ENCODE results near the gene SIRT3. TPM values are rescaled to one million over a fixed set of nuclear protein-coding genes. Genes with fewer than 3 reads are reported as not detected.

Gene SIRT3
- total RNA-seq, 1 experiment from 2014 or later = 13.9 TPM

- no peak overlapping the region for H3K27ac ChIP-seq (ENCODE audit: insufficient read length, low read depth, low read length)
- WGBS (ENCODE audit: extremely low coverage, insufficient read length, low lambda C conversion rate) = no CpG with 5 or more reads among the region's 24 CpGs
- Mint-ChIP-seq H3K9me3 (peaks cover 0 to 2% of the 10 kb centered on the region in 2 experiments; a peak in 1 of 5 replicates), H3K4me1 (peaks cover 26 to 32% of the 10 kb centered on the region in 2 experiments), H3K4me3 (no peak overlapping the region; a peak in 1 of 5 replicates), H3K27me3 (ENCODE audit: low read depth) (peaks cover 13% of the 10 kb centered on the region), H3K27ac (0 out of 7 replicates have a peak overlapping the region, but pooled peaks of 1 of the 3 experiments have one; percentile 37), H3K36me3 (ENCODE audit: insufficient read depth in 1 of 3, low read depth in 3 of 3) (no peaks in the 10 kb centered on the region; a peak in 3 of 7 replicates)
- no peaks in the 10 kb centered on the region for H4K20me1 ChIP-seq (ENCODE audit: control insufficient read depth, insufficient read depth, insufficient read length)
- H3K14ac ChIP-seq (ENCODE audit: insufficient read depth, low read length) = no peak overlapping the region
- no peak overlapping the region for H3K23ac ChIP-seq (ENCODE audit: insufficient read length, low read depth, low read length)
- no peak overlapping the region for H3K9ac ChIP-seq (ENCODE audit: extremely low read depth, insufficient read length, low read length)
- H3K18ac ChIP-seq (ENCODE audit: insufficient read length, low read depth, low read length) = no peak overlapping the region
- no peak overlapping the region for H4K5ac ChIP-seq (ENCODE audit: insufficient read length, low read depth, low read length)
- H3K56ac ChIP-seq (ENCODE audit: insufficient read length, low read depth, low read length) = no peak overlapping the region
- no peak overlapping the region for H2BK20ac ChIP-seq (ENCODE audit: low read depth, low read length, poor library complexity, severe bottlenecking)
- no peak overlapping the region for H2AK5ac ChIP-seq (ENCODE audit: insufficient read length, low read length)
- H2BK120ac ChIP-seq (ENCODE audit: low read depth, low read length, poor library complexity, severe bottlenecking) = no peak overlapping the region
- no peak overlapping the region for H2AFZ ChIP-seq (ENCODE audit: low read length)
- no peaks in the 10 kb centered on the region for H3K4me1 ChIP-seq (ENCODE audit: insufficient read depth, low read length)
- no peak overlapping the region for H3K4ac ChIP-seq (ENCODE audit: low read depth, low read length)
- peaks cover 7% of the 10 kb centered on the region; the same call in 1 of the 2 replicates for H3K27me3 ChIP-seq (ENCODE audit: insufficient read depth, low read length)
- no peak overlapping the region for H2BK15ac ChIP-seq (ENCODE audit: low read depth, low read length)
- H4K91ac ChIP-seq (ENCODE audit: insufficient read length, low read depth, low read length) = no peak overlapping the region
- no peaks in the 10 kb centered on the region for H3K79me1 ChIP-seq (ENCODE audit: insufficient read depth, low read depth, low read length, poor library complexity, severe bottlenecking)
- no peak overlapping the region for H3K4me2 ChIP-seq (ENCODE audit: insufficient read depth, insufficient read length, low read length)
- H3T11ph ChIP-seq (ENCODE audit: low read length) = no peak overlapping the region
- H3K23me2 ChIP-seq (ENCODE audit: insufficient read length, low read depth, low read length, poor library complexity, severe bottlenecking) = peaks cover 6% of the 10 kb centered on the region
- no peak overlapping the region for H4K8ac ChIP-seq (replicated peaks; ENCODE audit: insufficient read length, low read depth, low read length)
- TF ChIP-seq CTCF (conservative IDR thresholded peaks at IDR 0.05) = no peak
- peak; percentile 34 for DNase-seq
- H2BK5ac ChIP-seq (ENCODE audit: insufficient read length, low read length) = no peak overlapping the region
- no peaks in the 10 kb centered on the region for H3K79me2 ChIP-seq (ENCODE audit: insufficient read depth, low read length)
- no peak overlapping the region for H2BK12ac ChIP-seq (ENCODE audit: insufficient read length, low read depth, low read length)
- H3K9me3 ChIP-seq (ENCODE audit: control insufficient read depth, low read depth, low read length) = no peaks in the 10 kb centered on the region
These were observed 48.2 kb upstream of the SIRT3 start for GRCh38 chr11:284105-285020.

All from H9 (cell line).